H9 (cell line): ENCODE results near the gene CHAF1A. TPM values are rescaled to one million over a fixed set of nuclear protein-coding genes. Genes with fewer than 3 reads are reported as not detected.

Source experiments
- DNase-seq: peaks from one replicate; pipeline ENCODE4 v3.0.0-alpha.2; 2017
- H2AFZ ChIP-seq: one replicate; pipeline ENCODE4 v1.6.1; 2013; ENCODE audit warnings: mild to moderate bottlenecking, low read length, control low read depth, moderate library complexity
- H2AK5ac ChIP-seq: 2 replicates; pipeline ENCODE4 v1.6.1; 2013; ENCODE audit warnings: low read length, control low read depth, mixed read lengths; ENCODE audit not compliant: insufficient read length
- H2BK120ac ChIP-seq: one replicate; pipeline ENCODE4 v1.6.1; 2013; ENCODE audit warnings: low read depth, mild to moderate bottlenecking, low read length, control low read depth, inconsistent platforms; ENCODE audit not compliant: poor library complexity, severe bottlenecking
- H2BK12ac ChIP-seq: 2 replicates; pipeline ENCODE4 v1.6.1; 2013; ENCODE audit warnings: low read length, control low read depth, mixed read lengths, low read depth; ENCODE audit not compliant: insufficient read length
- H2BK15ac ChIP-seq: 2 replicates; pipeline ENCODE4 v1.6.1; 2013; ENCODE audit warnings: low read depth, low read length, control low read depth
- H2BK20ac ChIP-seq: one replicate; pipeline ENCODE4 v1.6.1; 2013; ENCODE audit warnings: low read depth, mild to moderate bottlenecking, low read length, control low read depth, inconsistent platforms; ENCODE audit not compliant: poor library complexity, severe bottlenecking
- H2BK5ac ChIP-seq: 2 replicates; pipeline ENCODE4 v1.6.1; 2013; ENCODE audit warnings: low read length, control low read depth, mixed read lengths; ENCODE audit not compliant: insufficient read length
- H3K14ac ChIP-seq: 2 replicates; pipeline ENCODE4 v1.6.1; 2013; ENCODE audit warnings: low read length, control low read depth; ENCODE audit not compliant: insufficient read depth
- H3K18ac ChIP-seq: 2 replicates; pipeline ENCODE4 v1.6.1; 2013; ENCODE audit warnings: low read depth, mild to moderate bottlenecking, mixed read lengths, low read length, control low read depth; ENCODE audit not compliant: insufficient read length
- H3K23ac ChIP-seq: 2 replicates; pipeline ENCODE4 v1.6.1; 2013; ENCODE audit warnings: low read length, control low read depth, mixed read lengths, low read depth; ENCODE audit not compliant: insufficient read length
- H3K23me2 ChIP-seq: 2 replicates; pipeline ENCODE4 v1.6.1; 2013; ENCODE audit warnings: low read depth, mild to moderate bottlenecking, mixed read lengths, low read length, control low read depth; ENCODE audit not compliant: insufficient read length, poor library complexity, severe bottlenecking
- H3K27ac ChIP-seq: 2 replicates; pipeline ENCODE4 v1.5.1; 2013; ENCODE audit warnings: low read length, control low read depth, mixed read lengths, low read depth; ENCODE audit not compliant: insufficient read length
- H3K27me3 ChIP-seq: 2 replicates; pipeline ENCODE4 v1.6.1; 2013; ENCODE audit warnings: low read length, control low read depth, inconsistent platforms; ENCODE audit not compliant: insufficient read depth
- H3K4ac ChIP-seq: 2 replicates; pipeline ENCODE4 v1.6.1; 2013; ENCODE audit warnings: low read depth, mild to moderate bottlenecking, control low read depth, inconsistent platforms, low read length, moderate library complexity
- H3K4me1 ChIP-seq: 2 replicates; pipeline ENCODE4 v1.6.1; 2013; ENCODE audit warnings: low read length, control low read depth, inconsistent platforms; ENCODE audit not compliant: insufficient read depth
- H3K4me2 ChIP-seq: 2 replicates; pipeline ENCODE4 v1.6.1; 2013; ENCODE audit warnings: low read length, control low read depth, mixed read lengths; ENCODE audit not compliant: insufficient read length, insufficient read depth
- H3K56ac ChIP-seq: 2 replicates; pipeline ENCODE4 v1.6.1; 2013; ENCODE audit warnings: low read depth, mild to moderate bottlenecking, mixed read lengths, low read length, control low read depth; ENCODE audit not compliant: insufficient read length
- H3K79me1 ChIP-seq: 2 replicates; pipeline ENCODE4 v1.6.1; 2013; ENCODE audit warnings: low read depth, mild to moderate bottlenecking, moderate library complexity, low read length, control low read depth, inconsistent platforms; ENCODE audit not compliant: insufficient read depth, poor library complexity, severe bottlenecking
- H3K79me2 ChIP-seq: 2 replicates; pipeline ENCODE4 v1.6.1; 2013; ENCODE audit warnings: low read length, control low read depth, inconsistent platforms; ENCODE audit not compliant: insufficient read depth
- H3K9ac ChIP-seq: 2 replicates; pipeline ENCODE4 v1.6.1; 2013; ENCODE audit warnings: low read length, control low read depth, mixed read lengths; ENCODE audit not compliant: insufficient read length; ENCODE audit errors: extremely low read depth
- H3K9me3 ChIP-seq: one replicate; pipeline ENCODE4 v1.6.1; 2013; ENCODE audit warnings: low read depth, low read length, inconsistent platforms; ENCODE audit not compliant: control insufficient read depth
- H3T11ph ChIP-seq: one replicate; pipeline ENCODE4 v1.6.1; 2013; ENCODE audit warnings: mild to moderate bottlenecking, low read length, control low read depth, inconsistent platforms
- H4K20me1 ChIP-seq: one replicate; pipeline ENCODE4 v1.6.1; 2013; ENCODE audit not compliant: control insufficient read depth, insufficient read length, insufficient read depth
- H4K5ac ChIP-seq: 2 replicates; pipeline ENCODE4 v1.6.1; 2013; ENCODE audit warnings: low read depth, mild to moderate bottlenecking, mixed read lengths, low read length, control low read depth; ENCODE audit not compliant: insufficient read length
- H4K8ac ChIP-seq: replicated peaks from 2 replicates; pipeline ENCODE4 v1.6.1; 2013; ENCODE audit warnings: low read length, control low read depth, mixed read lengths, low read depth; ENCODE audit not compliant: insufficient read length
- H4K91ac ChIP-seq: 2 replicates; pipeline ENCODE4 v1.6.1; 2013; ENCODE audit warnings: low read depth, mild to moderate bottlenecking, moderate library complexity, mixed read lengths, low read length, control low read depth; ENCODE audit not compliant: insufficient read length
- H3K27ac Mint-ChIP-seq, 3 experiments: 2 replicates in 2 of 3; 3 replicates in 1 of 3; pipeline ENCODE4 v1.8.0; 2020 to 2021; ENCODE audit warnings: mixed read lengths in 3 of 3, mild to moderate bottlenecking in 1 of 3, moderate library complexity in 1 of 3
- H3K27me3 Mint-ChIP-seq: 2 replicates; pipeline ENCODE4 v1.8.0; 2021; ENCODE audit warnings: low read depth, mild to moderate bottlenecking, moderate library complexity, mixed read lengths
- H3K36me3 Mint-ChIP-seq, 3 experiments: 2 replicates in 2 of 3; 3 replicates in 1 of 3; pipeline ENCODE4 v1.8.0; 2020 to 2021; ENCODE audit warnings: low read depth in 3 of 3, mixed read lengths in 3 of 3; ENCODE audit not compliant: insufficient read depth in 1 of 3
- H3K4me1 Mint-ChIP-seq, 2 experiments: 2 replicates each; pipeline ENCODE4 v1.8.0; 2020; ENCODE audit warnings: mixed read lengths in 2 of 2
- H3K4me3 Mint-ChIP-seq, 2 experiments: 2 replicates in 1 of 2; 3 replicates in 1 of 2; pipeline ENCODE4 v1.8.0; 2020 to 2021; ENCODE audit warnings: mild to moderate bottlenecking in 2 of 2, mixed read lengths in 2 of 2, moderate library complexity in 1 of 2
- H3K9me3 Mint-ChIP-seq, 2 experiments: 2 replicates in 1 of 2; 3 replicates in 1 of 2; pipeline ENCODE4 v1.8.0; 2020; ENCODE audit warnings: mild to moderate bottlenecking in 2 of 2, mixed read lengths in 2 of 2, moderate library complexity in 1 of 2
- CTCF ChIP-seq: fragments of 200-600 bp; sonication (generic); conservative IDR thresholded peaks from 3 replicates; pipeline ENCODE4 v1.8.0; 2021; ENCODE audit warnings: antibody characterized with exemption, mild to moderate bottlenecking
- WGBS: extraction: QIAGEN DNeasy Blood & Tissue Kit; methylation state at CpG from one replicate; pipeline ENCODE4 v1.1.7; 2013; ENCODE audit warnings: missing lambda C conversion rate, low lambda C conversion rate, mixed read lengths; ENCODE audit not compliant: insufficient read length; ENCODE audit errors: extremely low coverage; 5-methylcytosine and 5-hydroxymethylcytosine counted together
- total RNA-seq: library from RNA; stranded (reverse); gene quantifications from 2 replicates; pipeline ENCODE4 v1.2.1, GENCODE V29; 2021

CHAF1A gene
- total RNA-seq, 1 experiment from 2014 or later, result 143 TPM

DNA sequence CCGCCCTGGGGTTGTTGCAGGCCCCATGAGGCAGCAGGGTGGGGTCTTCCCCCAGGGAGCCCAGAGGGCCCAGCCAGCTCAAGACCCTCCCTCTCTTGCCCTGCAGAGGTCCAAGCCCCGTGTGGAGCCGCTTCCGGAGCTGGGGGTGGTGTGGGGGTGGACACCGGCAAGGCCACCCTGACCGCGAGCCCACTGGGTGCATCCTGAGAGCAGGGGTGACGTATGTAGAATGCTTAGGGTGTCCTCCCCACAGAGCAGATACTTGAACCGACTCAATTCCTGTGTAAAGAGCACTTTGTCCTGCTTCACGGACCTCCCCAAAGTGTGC, 40.3 kb downstream of the CHAF1A start:
- no peak overlapping the region for H3K27ac ChIP-seq
- no peak overlapping the region for H3K23ac ChIP-seq
- H2AFZ ChIP-seq, result no peak overlapping the region
- no peak overlapping the region for H3K4ac ChIP-seq
- no peak overlapping the region for H3K18ac ChIP-seq
- no peak overlapping the region for H3K4me3 Mint-ChIP-seq
- no peaks in the 10 kb centered on the region for H3K79me2 ChIP-seq
- H3K9ac ChIP-seq, result no peak overlapping the region
- peaks cover 4 to 5% of the 10 kb centered on the region in 2 experiments; a peak in 2 of 4 replicates for H3K4me1 Mint-ChIP-seq
- no peak overlapping the region for H3K4me2 ChIP-seq
- H4K91ac ChIP-seq, result no peak overlapping the region
- H3K27me3 ChIP-seq, result no peaks in the 10 kb centered on the region
- DNase-seq, result no peak
- H3K27me3 Mint-ChIP-seq, result no peaks in the 10 kb centered on the region; the same call in 1 of the 2 replicates
- H4K5ac ChIP-seq, result no peak overlapping the region
- H2BK5ac ChIP-seq, result no peak overlapping the region
- no peaks in the 10 kb centered on the region for H3K9me3 Mint-ChIP-seq
- no peaks in the 10 kb centered on the region for H3K79me1 ChIP-seq
- H2BK15ac ChIP-seq, result no peak overlapping the region
- H3K4me1 ChIP-seq, result no peaks in the 10 kb centered on the region
- H3K36me3 Mint-ChIP-seq, result peaks cover 28 to 65% (median 53%) of the 10 kb centered on the region in 3 experiments
- no peaks in the 10 kb centered on the region for H3K23me2 ChIP-seq
- no peak overlapping the region for H3K14ac ChIP-seq
- no peak overlapping the region for H2BK12ac ChIP-seq
- WGBS, result no CpG with 5 or more reads among the region's 10 CpGs
- H3K9me3 ChIP-seq, result no peaks in the 10 kb centered on the region
- TF ChIP-seq CTCF, result no peak
- H2BK20ac ChIP-seq, result no peak overlapping the region
- H3T11ph ChIP-seq, result no peak overlapping the region
- H2AK5ac ChIP-seq, result no peak overlapping the region
- no peak overlapping the region for H3K27ac Mint-ChIP-seq
- H4K8ac ChIP-seq, result no peak overlapping the region
- peaks cover 2% of the 10 kb centered on the region for H4K20me1 ChIP-seq
- no peak overlapping the region for H3K56ac ChIP-seq
- H2BK120ac ChIP-seq, result no peak overlapping the region
